HepG2 (cell line): ENCODE results near the gene SRF. TPM values are rescaled to one million over a fixed set of nuclear protein-coding genes. Genes with fewer than 3 reads are reported as not detected.

Source experiments
- AHDC1 ChIP-seq: sonication (generic); formaldehyde crosslinking; IDR thresholded peaks from 2 replicates; pipeline ENCODE4 v1.5.1; 2020; ENCODE audit warnings: mild to moderate bottlenecking, missing genetic modification reagents, borderline replicate concordance
- ARID2 ChIP-seq: sonication (generic); formaldehyde crosslinking; IDR thresholded peaks from 2 replicates; pipeline ENCODE4 v1.8.1; 2022; ENCODE audit warnings: mild to moderate bottlenecking, missing genetic modification reagents, borderline replicate concordance
- ATF7-NPFF ChIP-seq: sonication (generic); formaldehyde crosslinking; IDR thresholded peaks from 2 replicates; pipeline ENCODE4 v1.8.1; 2023; ENCODE audit warnings: mild to moderate bottlenecking, low read depth, missing genetic modification reagents, moderate library complexity
- BRD4 ChIP-seq: sonication (generic); formaldehyde crosslinking; IDR thresholded peaks from 2 replicates; pipeline ENCODE4 v1.4.0; 2020; ENCODE audit warnings: missing genetic modification reagents
- DBP ChIP-seq: sonication (generic); formaldehyde crosslinking; IDR thresholded peaks from 2 replicates; pipeline ENCODE4 v1.4.0; 2020; ENCODE audit warnings: missing genetic modification reagents; ENCODE audit errors: not compliant biosample characterization
- LBX2 ChIP-seq: sonication (generic); formaldehyde crosslinking; IDR thresholded peaks from 2 replicates; pipeline ENCODE4 v1.5.0; 2020; ENCODE audit warnings: missing genetic modification reagents, mild to moderate bottlenecking, borderline replicate concordance
- NFIC ChIP-seq: IDR thresholded peaks from 2 replicates; pipeline ENCODE4 v1.6.1; 2012; ENCODE audit warnings: mild to moderate bottlenecking, low read length, inconsistent platforms
- POGK ChIP-seq: sonication (generic); formaldehyde crosslinking; conservative IDR thresholded peaks from 2 replicates; pipeline ENCODE4 v1.8.0; 2022; ENCODE audit warnings: mild to moderate bottlenecking, moderate library complexity, missing genetic modification reagents
- PRDM4 ChIP-seq: sonication (generic); formaldehyde crosslinking; IDR thresholded peaks from 2 replicates; pipeline ENCODE4 v1.9.0; 2021; ENCODE audit warnings: missing genetic modification reagents, borderline replicate concordance
- XRCC5 ChIP-seq: fragments of 200-400 bp; formaldehyde crosslinking; optimal IDR thresholded peaks from 2 replicates; pipeline ENCODE3; 2017; ENCODE audit warnings: mild to moderate bottlenecking, low read length
- ZFP82 ChIP-seq: sonication (generic); formaldehyde crosslinking; IDR thresholded peaks from 2 replicates; pipeline ENCODE4 v1.5.1; 2020; ENCODE audit warnings: mild to moderate bottlenecking, missing genetic modification reagents, borderline replicate concordance
- ZFX ChIP-seq: sonication (generic); formaldehyde crosslinking; IDR thresholded peaks from 2 replicates; pipeline ENCODE4 v1.4.0; 2020; ENCODE audit warnings: mild to moderate bottlenecking, low read depth, missing genetic modification reagents, moderate library complexity
- ZNF136 ChIP-seq: sonication (generic); formaldehyde crosslinking; IDR thresholded peaks from 2 replicates; pipeline ENCODE4 v1.8.1; 2022; ENCODE audit warnings: low read depth, mild to moderate bottlenecking, moderate library complexity, missing genetic modification reagents
- ZNF501 ChIP-seq: sonication (generic); formaldehyde crosslinking; IDR thresholded peaks from 2 replicates; pipeline ENCODE4 v1.5.1; 2020; ENCODE audit warnings: mild to moderate bottlenecking, moderate library complexity, missing genetic modification reagents
- ZNF567 ChIP-seq: sonication (generic); formaldehyde crosslinking; IDR thresholded peaks from 2 replicates; pipeline ENCODE4 v1.8.1; 2023; ENCODE audit warnings: mild to moderate bottlenecking, missing genetic modification reagents, borderline replicate concordance
- ZNF776 ChIP-seq: sonication (generic); formaldehyde crosslinking; IDR thresholded peaks from 2 replicates; pipeline ENCODE4 v1.4.0; 2020; ENCODE audit warnings: mild to moderate bottlenecking, missing genetic modification reagents
- polyA plus RNA-seq, 8 experiments: library from polyadenylated mRNA; depleted of rRNA in 3 of 8; stranded (reverse) in 7 of 8; unstranded in 1 of 8; fragments of >200 nt; fragmentation: Illumina TruSeq in 4 of 8; extraction: Trizol in 4 of 8; gene quantifications; 2 replicates each; pipeline versions ENCODE4 v1.2.1 to v1.2.3, GENCODE V29; 2011 to 2016; ENCODE audit warnings: low read depth in 4 of 8, missing spikeins in 1 of 8, mixed read lengths in 1 of 8; ENCODE audit not compliant: insufficient read depth in 1 of 8
- total RNA-seq, 5 experiments: library from RNA; depleted of rRNA; stranded (reverse); fragments of >200 nt; fragmentation: Illumina TruSeq; extraction: Trizol; gene quantifications; 2 replicates each; pipeline ENCODE4 v1.2.3, GENCODE V29; 2016; ENCODE audit warnings: low read depth in 1 of 5

The SRF gene
- total and polyA plus RNA-seq, 2 of the 13 experiments (the other 11 are each of a cell fraction or from before 2014, with no cell fraction given), result 25.5 to 44.1 TPM

- peak; percentile 51; the same call in 1 of the 2 replicates for TF ChIP-seq ZNF776 (CRISPR knock-in tag)
- TF ChIP-seq ARID2 (CRISPR knock-in tag), result no peak
- no peak for TF ChIP-seq PRDM4 (CRISPR knock-in tag)
- no peak for TF ChIP-seq POGK (CRISPR knock-in tag)
- TF ChIP-seq ZFX (CRISPR knock-in tag), result peak; percentile 53; the same call in 1 of the 2 replicates
- no peak for TF ChIP-seq NFIC
- peak; percentile 96; the same call in 1 of the 2 replicates for TF ChIP-seq ZNF501 (CRISPR knock-in tag)
- 0 out of 2 replicates have a peak, but pooled peaks have one; percentile 37 for TF ChIP-seq AHDC1 (CRISPR knock-in tag)
- TF ChIP-seq XRCC5, result no peak
- no peak for TF ChIP-seq ZNF136 (CRISPR knock-in tag)
- 0 out of 2 replicates have a peak, but pooled peaks have one; percentile 38 for TF ChIP-seq BRD4 (CRISPR knock-in tag)
- TF ChIP-seq DBP (CRISPR knock-in tag), result no peak
- no peak; the same call in 1 of the 2 replicates for TF ChIP-seq ZFP82 (CRISPR knock-in tag)
- 0 out of 2 replicates have a peak, but pooled peaks have one; percentile 87 for TF ChIP-seq ZNF567 (CRISPR knock-in tag)
- TF ChIP-seq ATF7-NPFF, result peak; percentile 26
- TF ChIP-seq LBX2 (CRISPR knock-in tag), result no peak
These were observed 595 bp upstream of the SRF start (continued) for GRCh38 chr6:43170417-43170930.
